A549 (cell line): Measurements from ENCODE around the gene NOP9. TPM values are rescaled to one million over a fixed set of nuclear protein-coding genes. Genes with fewer than 3 reads are reported as not detected.

Source experiments
- ATAC-seq, 2 experiments: fragments of 200-7000 bp in 1 of 2; fragments of >200 bp in 1 of 2; cut with Nextera tagmentation in 1 of 2; cut with Tn5 transposase in 1 of 2; 3 replicates each; pipeline versions ENCODE4 v1.8.0 to v1.9.1; 2018 to 2020; ENCODE audit warnings: mild to moderate bottlenecking in 1 of 2, moderate library complexity in 1 of 2
- CTCF ChIA-PET: fragments of 300-600 bp; sonication (Branson Sonifier 250); formaldehyde crosslinking; extraction: SDS; loops from one replicate; lab custom pipeline; 2021; ENCODE audit warnings: antibody characterized with exemption, inconsistent platforms; lab: Yijun Ruan, JAX
- POLR2A ChIA-PET: fragments of 350-600 bp; formaldehyde crosslinking; extraction: SDS; loops from one replicate; lab custom pipeline; 2021; ENCODE audit warnings: antibody characterized with exemption, inconsistent platforms; lab: Yijun Ruan, JAX
- DNase-seq, 2 experiments: peaks; one replicate each; pipeline versions ENCODE4 v3.0.0 to v3.0.0-alpha.2; 2011 to 2016; ENCODE audit warnings: low read depth in 1 of 2, low spot score in 1 of 2
- FAIRE-seq: peaks from 2 replicates; lab custom pipeline; 2011; peaks lifted over from hg19 to GRCh38; lab: Jason Lieb, UNC
- H3K27ac ChIP-seq, 2 experiments: fragments of >200 bp; sonication (Bioruptor Twin); formaldehyde crosslinking; 3 replicates each; pipeline ENCODE4 v1.5.1; 2016 to 2017
- H3K4me1 ChIP-seq: fragments of >200 bp; sonication (Bioruptor Twin); formaldehyde crosslinking; 3 replicates; pipeline ENCODE4 v1.6.1; 2016
- H3K4me2 ChIP-seq: fragments of >200 bp; sonication (Bioruptor Twin); formaldehyde crosslinking; 3 replicates; pipeline ENCODE4 v1.6.1; 2016
- H3K4me3 ChIP-seq: fragments of >200 bp; sonication (Bioruptor Twin); formaldehyde crosslinking; 3 replicates; pipeline ENCODE4 v1.5.1; 2016
- H3K9me3 ChIP-seq: fragments of >200 bp; sonication (Bioruptor Twin); formaldehyde crosslinking; 3 replicates; pipeline ENCODE4 v1.6.1; 2016
- CBX2 ChIP-seq: fragments of 200-600 bp; sonication (generic); IDR thresholded peaks from 2 replicates; pipeline ENCODE4 v1.6.1; 2016; ENCODE audit warnings: low read depth, mild to moderate bottlenecking, borderline replicate concordance
- CHD2 ChIP-seq: fragments of 150-350 bp; IDR thresholded peaks from 2 replicates; pipeline ENCODE4 v1.6.1; 2014; ENCODE audit warnings: low read length; ENCODE audit not compliant: partially characterized antibody
- CHD4 ChIP-seq: fragments of 200-600 bp; sonication (generic); IDR thresholded peaks from 2 replicates; pipeline ENCODE4 v1.6.1; 2016; ENCODE audit warnings: antibody characterized with exemption, mild to moderate bottlenecking, borderline replicate concordance
- CTCF ChIP-seq: fragments of >200 bp; sonication (Bioruptor Twin); formaldehyde crosslinking; IDR thresholded peaks from 3 replicates; pipeline ENCODE4 v1.5.1; 2016
- E2F6 ChIP-seq: IDR thresholded peaks from 2 replicates; pipeline ENCODE4 v1.6.1; 2012; ENCODE audit warnings: low read depth, borderline replicate concordance
- EHMT2 ChIP-seq: fragments of 200-600 bp; sonication (generic); IDR thresholded peaks from 2 replicates; pipeline ENCODE4 v1.6.1; 2016; ENCODE audit warnings: antibody characterized with exemption, low read depth, mild to moderate bottlenecking, moderate library complexity
- EP300 ChIP-seq, 2 experiments: fragments of >200 bp; sonication (Bioruptor Twin); formaldehyde crosslinking; IDR thresholded peaks; 2 replicates in 1 of 2; 3 replicates in 1 of 2; pipeline ENCODE4 v1.6.1; 2016 to 2017
- FOSL2 ChIP-seq, 2 experiments: fragments of 450-650 bp in 1 of 2; fragments of >200 bp in 1 of 2; sonication (Bioruptor Twin) in 1 of 2; formaldehyde crosslinking; IDR thresholded peaks; 2 replicates each; pipeline versions ENCODE4 v1.5.0 to v1.6.1; 2016 to 2020; ENCODE audit warnings: mild to moderate bottlenecking in 1 of 2, moderate library complexity in 1 of 2
- GATA3 ChIP-seq: IDR thresholded peaks from 2 replicates; pipeline ENCODE4 v1.6.1; 2012; ENCODE audit warnings: borderline replicate concordance
- HES2 ChIP-seq: fragments of >200 bp; sonication (Bioruptor Twin); formaldehyde crosslinking; IDR thresholded peaks from 2 replicates; pipeline ENCODE4 v1.6.1; 2016
- HOXA7 ChIP-seq: fragments of 250-450 bp; sonication (Bioruptor Pico); IDR thresholded peaks from 2 replicates; pipeline ENCODE4 v1.5.0; 2020; ENCODE audit warnings: mild to moderate bottlenecking, moderate library complexity
- KDM1A ChIP-seq: fragments of 200-600 bp; sonication (generic); IDR thresholded peaks from 2 replicates; pipeline ENCODE4 v1.6.1; 2016; ENCODE audit warnings: low read depth, mild to moderate bottlenecking
- MAFK ChIP-seq: fragments of 450-650 bp; IDR thresholded peaks from 2 replicates; pipeline ENCODE4 v1.6.1; 2014; ENCODE audit not compliant: partially characterized antibody
- MAX ChIP-seq: IDR thresholded peaks from 2 replicates; pipeline ENCODE4 v1.6.1; 2012
- NFE2L2 ChIP-seq: fragments of 150-350 bp; conservative IDR thresholded peaks from 2 replicates; pipeline ENCODE4 v1.6.1; 2014; ENCODE audit warnings: low read length
- PHF8 ChIP-seq: fragments of 200-600 bp; sonication (generic); IDR thresholded peaks from 2 replicates; pipeline ENCODE4 v1.6.1; 2016; ENCODE audit warnings: low read depth, mild to moderate bottlenecking, antibody characterized with exemption, moderate library complexity, borderline replicate concordance
- POLR2AphosphoS2 ChIP-seq: conservative IDR thresholded peaks from 2 replicates; pipeline ENCODE4 v1.6.1; 2012; ENCODE audit warnings: low read length, improper control_type of control experiment, inconsistent platforms
- RARB ChIP-seq: fragments of 250-450 bp; sonication (Bioruptor Pico); IDR thresholded peaks from 2 replicates; pipeline ENCODE4 v1.8.0; 2021; ENCODE audit warnings: mild to moderate bottlenecking, moderate library complexity
- RCOR1 ChIP-seq: fragments of 150-350 bp; IDR thresholded peaks from 2 replicates; pipeline ENCODE4 v1.6.1; 2014; ENCODE audit warnings: antibody characterized with exemption, low read length, low read depth
- REST ChIP-seq: fragments of 200-600 bp; sonication (generic); IDR thresholded peaks from 2 replicates; pipeline ENCODE4 v1.6.1; 2016; ENCODE audit warnings: antibody characterized with exemption, mild to moderate bottlenecking, moderate library complexity
- RNF2 ChIP-seq: fragments of 200-600 bp; sonication (generic); IDR thresholded peaks from 2 replicates; pipeline ENCODE4 v1.6.1; 2016; ENCODE audit warnings: low read depth, mild to moderate bottlenecking, antibody characterized with exemption, moderate library complexity, borderline replicate concordance
- SMC3 ChIP-seq: fragments of >200 bp; sonication (Bioruptor Twin); formaldehyde crosslinking; IDR thresholded peaks from 3 replicates; pipeline ENCODE4 v1.6.1; 2018; ENCODE audit warnings: inconsistent platforms
- USF2 ChIP-seq: fragments of 450-650 bp; IDR thresholded peaks from 2 replicates; pipeline ENCODE4 v1.6.1; 2014; ENCODE audit warnings: antibody characterized with exemption
- ZNF302 ChIP-seq: fragments of 250-450 bp; sonication (Bioruptor Pico); IDR thresholded peaks from 2 replicates; pipeline ENCODE4 v1.9.0; 2021; ENCODE audit warnings: inconsistent platforms, mild to moderate bottlenecking, moderate library complexity
- WGBS: methylation state at CpG from one replicate; pipeline ENCODE4 v1.1.6; 2017; ENCODE audit errors: missing lambda C conversion rate; 5-methylcytosine and 5-hydroxymethylcytosine counted together
- polyA plus RNA-seq, 4 experiments: library from polyadenylated mRNA; depleted of rRNA in 3 of 4; stranded (reverse); fragments of >200 nt; fragmentation: RNase III in 1 of 4; extraction: RNeasy Plus Mini Kit Qiagen cat#74134 plus additional on column Dnase treatment in 1 of 4; gene quantifications; 2 replicates in 3 of 4; 3 replicates in 1 of 4; pipeline ENCODE4 v1.2.3, GENCODE V29; 2011 to 2017

NOP9 gene
- polyA plus RNA-seq, 2 of the 4 experiments (the other 2 are of a cell fraction): 16.5 to 24.5 TPM

- no peak for TF ChIP-seq NFE2L2
- no peak for TF ChIP-seq SMC3
Measured at GRCh38 chr14:24254630-24255392, 44.8 kb upstream of the NOP9 start (continued).

- no peak overlapping the region for H3K4me2 ChIP-seq
- no peaks in the 10 kb centered on the region for H3K9me3 ChIP-seq
- no peak for TF ChIP-seq EHMT2
- TF ChIP-seq MAX: no peak
- TF ChIP-seq HES2: no peak
- no peak for TF ChIP-seq PHF8
- no peak for TF ChIP-seq RNF2
- TF ChIP-seq E2F6: no peak
- no peak for TF ChIP-seq CHD4
- TF ChIP-seq RARB (CRISPR knock-in tag): no peak
- no peak for TF ChIP-seq ZNF302
- TF ChIP-seq FOSL2 (IDR thresholded peaks at IDR 0.05): no peak
- TF ChIP-seq FOSL2 (CRISPR knock-in tag; IDR thresholded peaks at IDR 0.05): no peak
- no peak for TF ChIP-seq HOXA7 (CRISPR knock-in tag)
- TF ChIP-seq POLR2AphosphoS2: no peak
- TF ChIP-seq, all 56 proteins: peak for 0
- Histone ChIP-seq H3K4me3 (no peak overlapping the region), H3K4me1 (peaks cover 13% of the 10 kb centered on the region), H3K27ac (no peak overlapping the region)
- WGBS: 83% methylated on average over 8 of the region's 8 CpGs
- POLR2A ChIA-PET: interaction anchor here (1.0 kb wide), 1 partner anchor 15 kb away, joined by 3 read pairs; no protein-coding TSS in a partner anchor
- ATAC-seq (no peak), DNase-seq (no peak), FAIRE-seq (no peak)
- CTCF ChIA-PET: interaction anchor here (1.0 to 21.7 kb wide), 3 partner anchors 13 to 176 kb away, joined by 4 to 601 read pairs (median 76); partner anchors contain the start of genes CIDEB, DHRS1, LTB4R and LTB4R2
Measured at GRCh38 chr14:24255438-24255837, 44.2 kb upstream of the NOP9 start.

GRCh38 chr14:24255931-24256711 lies 43.5 kb upstream of the NOP9 start:
- H3K9me3 ChIP-seq: no peaks in the 10 kb centered on the region
- POLR2A ChIA-PET: interaction anchor here (1.0 kb wide), 1 partner anchor 15 kb away, joined by 3 read pairs; no protein-coding TSS in a partner anchor
- no peak overlapping the region for H3K4me3 ChIP-seq
- no peak overlapping the region for H3K4me2 ChIP-seq
- no peak overlapping the region for H3K27ac ChIP-seq
- H3K4me1 ChIP-seq: peaks cover 13% of the 10 kb centered on the region
- 92% methylated on average over 12 of the region's 12 CpGs for WGBS
- DNase-seq (no peak), FAIRE-seq (no peak), ATAC-seq (no peak)
- CTCF ChIA-PET: interaction anchor here (0.9 to 21.7 kb wide), 7 partner anchors 14 to 176 kb away, joined by 3 to 601 read pairs (median 4); partner anchors contain the start of genes CIDEB, DHRS1, LTB4R and LTB4R2
- TF ChIP-seq CBX2 (no peak), KDM1A (no peak), CHD2 (no peak), CTCF (no peak), REST (no peak), EHMT2 (no peak), MAFK (no peak), GATA3 (no peak), EP300 (IDR thresholded peaks at IDR 0.05) (no peak), HOXA7 (CRISPR knock-in tag) (no peak), RCOR1 (no peak), FOSL2 (IDR thresholded peaks at IDR 0.05) (no peak), FOSL2 (CRISPR knock-in tag; IDR thresholded peaks at IDR 0.05) (no peak), HES2 (no peak), USF2 (no peak)
